ENCODE data around the gene NOL4L. TPM values are rescaled to one million over a fixed set of nuclear protein-coding genes. Genes with fewer than 3 reads are reported as not detected.

The NOL4L gene
- total RNA-seq, 1 experiment from 2014 or later: 31.7 TPM

DNA sequence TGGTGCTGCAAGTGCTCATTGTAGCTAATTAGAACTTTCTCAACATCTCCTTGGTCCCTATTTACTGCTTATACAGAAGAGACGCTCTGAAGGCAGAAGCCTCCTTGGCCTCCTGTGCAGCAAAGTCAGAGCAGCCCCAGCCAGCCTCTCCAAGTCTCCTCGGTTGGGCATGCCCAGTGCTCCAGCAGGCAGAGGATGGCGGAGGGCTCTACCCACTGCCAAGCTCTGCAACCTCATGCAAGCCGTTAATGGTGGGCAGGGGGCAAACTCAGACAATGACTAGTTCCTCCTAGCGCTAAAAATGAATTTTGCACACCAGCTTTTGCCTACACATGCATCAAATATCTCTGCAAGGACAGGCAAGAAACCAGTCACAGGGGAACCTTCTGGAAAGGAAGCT lies 27.8 kb downstream of the NOL4L start:
- Histone ChIP-seq H2BK20ac (ENCODE audit: low read depth, low read length, poor library complexity, severe bottlenecking) (no peak overlapping the region), H2BK15ac (ENCODE audit: low read depth, low read length) (no peak overlapping the region), H3K18ac (ENCODE audit: insufficient read length, low read depth, low read length) (no peak overlapping the region), H2BK12ac (ENCODE audit: insufficient read length, low read depth, low read length) (no peak overlapping the region), H3K4ac (ENCODE audit: low read depth, low read length) (no peak overlapping the region), H4K91ac (ENCODE audit: insufficient read length, low read depth, low read length) (no peak overlapping the region), H4K5ac (ENCODE audit: insufficient read length, low read depth, low read length) (no peak overlapping the region), H4K20me1 (ENCODE audit: control insufficient read depth, insufficient read depth, insufficient read length) (no peaks in the 10 kb centered on the region), H3K14ac (ENCODE audit: insufficient read depth, low read length) (no peak overlapping the region), H3K79me2 (ENCODE audit: insufficient read depth, low read length) (no peaks in the 10 kb centered on the region), H2AFZ (ENCODE audit: low read length) (no peak overlapping the region), H3K56ac (ENCODE audit: insufficient read length, low read depth, low read length) (no peak overlapping the region), H3K9ac (ENCODE audit: extremely low read depth, insufficient read length, low read length) (no peak overlapping the region), H3K23me2 (ENCODE audit: insufficient read length, low read depth, low read length, poor library complexity, severe bottlenecking) (no peaks in the 10 kb centered on the region), H3K9me3 (ENCODE audit: control insufficient read depth, low read depth, low read length) (no peaks in the 10 kb centered on the region), H2BK5ac (ENCODE audit: insufficient read length, low read length) (no peak overlapping the region), H3K4me1 (ENCODE audit: insufficient read depth, low read length) (no peaks in the 10 kb centered on the region), H3T11ph (ENCODE audit: low read length) (no peak overlapping the region), H3K23ac (ENCODE audit: insufficient read length, low read depth, low read length) (no peak overlapping the region), H4K8ac (replicated peaks; ENCODE audit: insufficient read length, low read depth, low read length) (no peak overlapping the region), H3K79me1 (ENCODE audit: insufficient read depth, low read depth, low read length, poor library complexity, severe bottlenecking) (no peaks in the 10 kb centered on the region), H3K27ac (ENCODE audit: insufficient read length, low read depth, low read length) (no peak overlapping the region), H3K27me3 (ENCODE audit: insufficient read depth, low read length) (no peaks in the 10 kb centered on the region), H2BK120ac (ENCODE audit: low read depth, low read length, poor library complexity, severe bottlenecking) (no peak overlapping the region), H3K4me2 (ENCODE audit: insufficient read depth, insufficient read length, low read length) (no peak overlapping the region), H2AK5ac (ENCODE audit: insufficient read length, low read length) (no peak overlapping the region)
- no peaks in the 10 kb centered on the region; a peak in 1 of 5 replicates for H3K9me3 Mint-ChIP-seq
- TF ChIP-seq, protein P1, sequence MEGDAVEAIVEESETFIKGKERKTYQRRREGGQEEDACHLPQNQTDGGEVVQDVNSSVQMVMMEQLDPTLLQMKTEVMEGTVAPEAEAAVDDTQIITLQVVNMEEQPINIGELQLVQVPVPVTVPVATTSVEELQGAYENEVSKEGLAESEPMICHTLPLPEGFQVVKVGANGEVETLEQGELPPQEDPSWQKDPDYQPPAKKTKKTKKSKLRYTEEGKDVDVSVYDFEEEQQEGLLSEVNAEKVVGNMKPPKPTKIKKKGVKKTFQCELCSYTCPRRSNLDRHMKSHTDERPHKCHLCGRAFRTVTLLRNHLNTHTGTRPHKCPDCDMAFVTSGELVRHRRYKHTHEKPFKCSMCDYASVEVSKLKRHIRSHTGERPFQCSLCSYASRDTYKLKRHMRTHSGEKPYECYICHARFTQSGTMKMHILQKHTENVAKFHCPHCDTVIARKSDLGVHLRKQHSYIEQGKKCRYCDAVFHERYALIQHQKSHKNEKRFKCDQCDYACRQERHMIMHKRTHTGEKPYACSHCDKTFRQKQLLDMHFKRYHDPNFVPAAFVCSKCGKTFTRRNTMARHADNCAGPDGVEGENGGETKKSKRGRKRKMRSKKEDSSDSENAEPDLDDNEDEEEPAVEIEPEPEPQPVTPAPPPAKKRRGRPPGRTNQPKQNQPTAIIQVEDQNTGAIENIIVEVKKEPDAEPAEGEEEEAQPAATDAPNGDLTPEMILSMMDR (conservative IDR thresholded peaks at IDR 0.05): no peak
- whole genome bisulfite sequencing (ENCODE audit: extremely low coverage, insufficient read length, low lambda C conversion rate): no CpG with 5 or more reads among the region's 5 CpGs
- peaks cover 26% of the 10 kb centered on the region for H3K27me3 Mint-ChIP-seq (ENCODE audit: low read depth)
- no peak overlapping the region for H3K4me3 Mint-ChIP-seq
- peaks cover 32 to 42% of the 10 kb centered on the region in 2 experiments for H3K4me1 Mint-ChIP-seq
- H3K36me3 Mint-ChIP-seq (ENCODE audit: insufficient read depth in 1 of 3, low read depth in 3 of 3): no peaks in the 10 kb centered on the region; a peak in 1 of 7 replicates
- 0 out of 7 replicates have a peak overlapping the region, but pooled peaks of 1 of the 3 experiments have one; percentile 12 for H3K27ac Mint-ChIP-seq
- no peak for DNase-seq
